ENCODE measurements around the gene EID3. TPM values are rescaled to one million over a fixed set of nuclear protein-coding genes. Genes with fewer than 3 reads are reported as not detected.

EID3 gene
- total RNA-seq, 1 experiment from 2014 or later = 1.4 TPM

- no peak for TF ChIP-seq CTCF (conservative IDR thresholded peaks at IDR 0.05)
- H3K27ac ChIP-seq (ENCODE audit: insufficient read length, low read depth, low read length) = no peak overlapping the region
- no peak overlapping the region for H2BK20ac ChIP-seq (ENCODE audit: low read depth, low read length, poor library complexity, severe bottlenecking)
- H3K18ac ChIP-seq (ENCODE audit: insufficient read length, low read depth, low read length) = no peak overlapping the region
- H3K27me3 Mint-ChIP-seq (ENCODE audit: low read depth) = peaks cover 4% of the 10 kb centered on the region; the same call in 1 of the 2 replicates
- no peak overlapping the region for H3K14ac ChIP-seq (ENCODE audit: insufficient read depth, low read length)
- H3K23ac ChIP-seq (ENCODE audit: insufficient read length, low read depth, low read length) = no peak overlapping the region
- no peaks in the 10 kb centered on the region for H3K36me3 Mint-ChIP-seq (ENCODE audit: insufficient read depth in 1 of 3, low read depth in 3 of 3)
- no peak overlapping the region for H2BK120ac ChIP-seq (ENCODE audit: low read depth, low read length, poor library complexity, severe bottlenecking)
- no peaks in the 10 kb centered on the region for H3K79me2 ChIP-seq (ENCODE audit: insufficient read depth, low read length)
- no peak overlapping the region for H3K56ac ChIP-seq (ENCODE audit: insufficient read length, low read depth, low read length)
- no peak overlapping the region for H3K4me2 ChIP-seq (ENCODE audit: insufficient read depth, insufficient read length, low read length)
- no peak overlapping the region for H2BK15ac ChIP-seq (ENCODE audit: low read depth, low read length)
- DNase-seq = no peak
- H3K4me1 Mint-ChIP-seq = peaks cover 19 to 26% of the 10 kb centered on the region in 2 experiments
- no peak overlapping the region for H3K4me3 Mint-ChIP-seq
- H4K5ac ChIP-seq (ENCODE audit: insufficient read length, low read depth, low read length) = no peak overlapping the region
- H3K9me3 Mint-ChIP-seq = peaks cover 2 to 3% of the 10 kb centered on the region in 2 experiments; a peak in 3 of 5 replicates
- H3K23me2 ChIP-seq (ENCODE audit: insufficient read length, low read depth, low read length, poor library complexity, severe bottlenecking) = no peaks in the 10 kb centered on the region
- no peak overlapping the region for H3K9ac ChIP-seq (ENCODE audit: extremely low read depth, insufficient read length, low read length)
- H4K20me1 ChIP-seq (ENCODE audit: control insufficient read depth, insufficient read depth, insufficient read length) = no peaks in the 10 kb centered on the region
- no peak overlapping the region for H3T11ph ChIP-seq (ENCODE audit: low read length)
- H2AFZ ChIP-seq (ENCODE audit: low read length) = no peak overlapping the region
- H3K79me1 ChIP-seq (ENCODE audit: insufficient read depth, low read depth, low read length, poor library complexity, severe bottlenecking) = no peaks in the 10 kb centered on the region
- H2AK5ac ChIP-seq (ENCODE audit: insufficient read length, low read length) = no peak overlapping the region
- no peaks in the 10 kb centered on the region for H3K27me3 ChIP-seq (ENCODE audit: insufficient read depth, low read length)
- no peak overlapping the region for H4K8ac ChIP-seq (replicated peaks; ENCODE audit: insufficient read length, low read depth, low read length)
- no peak overlapping the region for H2BK12ac ChIP-seq (ENCODE audit: insufficient read length, low read depth, low read length)
- H3K9me3 ChIP-seq (ENCODE audit: control insufficient read depth, low read depth, low read length) = no peaks in the 10 kb centered on the region
- H3K4ac ChIP-seq (ENCODE audit: low read depth, low read length) = no peak overlapping the region
- H3K27ac Mint-ChIP-seq = no peak overlapping the region
- no peak overlapping the region for H2BK5ac ChIP-seq (ENCODE audit: insufficient read length, low read length)
- peaks cover 5% of the 10 kb centered on the region; the same call in 1 of the 2 replicates for H3K4me1 ChIP-seq (ENCODE audit: insufficient read depth, low read length)
- H4K91ac ChIP-seq (ENCODE audit: insufficient read length, low read depth, low read length) = no peak overlapping the region
These were observed 21.4 kb upstream of the EID3 start for GRCh38 chr12:104282109-104282508.

Data from H9 (cell line).